HEK293 (cell line): Measurements from ENCODE around the gene TRPV5.

Experiments
- CTCF ChIA-PET: fragments of 350-600 bp; formaldehyde crosslinking; extraction: SDS; loops from one replicate; lab custom pipeline; 2021; ENCODE audit warnings: antibody characterized with exemption; lab: Yijun Ruan, JAX
- POLR2A ChIA-PET: fragments of 300-600 bp; formaldehyde crosslinking; extraction: SDS; loops from one replicate; lab custom pipeline; 2020; ENCODE audit warnings: antibody characterized with exemption, inconsistent platforms; lab: Yijun Ruan, JAX
- H3K27ac ChIP-seq: fragments of 200-500 bp; sonication (Bioruptor generic); 2 replicates; pipeline ENCODE4 v1.5.1; 2014; ENCODE audit warnings: low read depth, low read length, control low read depth, inconsistent platforms; ENCODE audit errors: extremely low read depth
- H3K36me3 ChIP-seq, 2 experiments: fragments of 200-500 bp in 1 of 2; sonication (Bioruptor generic) in 1 of 2; 1 replicate in 1 of 2; 2 replicates in 1 of 2; pipeline ENCODE4 v1.5.1; 2014 to 2017; ENCODE audit warnings: inconsistent platforms in 2 of 2, low read length in 2 of 2; ENCODE audit not compliant: control insufficient read depth in 2 of 2, insufficient read depth in 1 of 2
- H3K4me1 ChIP-seq: fragments of 200-500 bp; sonication (Bioruptor generic); 2 replicates; pipeline ENCODE4 v1.5.1; 2014; ENCODE audit warnings: mild to moderate bottlenecking, low read length, inconsistent platforms; ENCODE audit not compliant: control insufficient read depth, insufficient read depth
- H3K4me3 ChIP-seq: 2 replicates; pipeline ENCODE4 v1.5.1; 2011; ENCODE audit warnings: low read depth, mild to moderate bottlenecking, control low read depth, low read length, moderate library complexity
- H3K9me3 ChIP-seq: fragments of 200-500 bp; sonication (Bioruptor generic); 2 replicates; pipeline ENCODE4 v1.5.1; 2014; ENCODE audit warnings: low read depth, low read length, inconsistent platforms; ENCODE audit not compliant: control insufficient read depth, insufficient read depth
- BCL11A ChIP-seq: fragments of 450-650 bp; formaldehyde crosslinking; IDR thresholded peaks from 2 replicates; pipeline ENCODE4 v1.5.1; 2016; ENCODE audit warnings: low read depth, missing biosample characterization, missing genetic modification characterization
- TRIM28 ChIP-seq: IDR thresholded peaks from 2 replicates; pipeline ENCODE4 v1.6.1; 2011; ENCODE audit warnings: low read length, control low read depth, borderline replicate concordance
- ZBTB49 ChIP-seq: fragments of 450-650 bp; formaldehyde crosslinking; IDR thresholded peaks from 2 replicates; pipeline ENCODE4 v1.5.1; 2016; ENCODE audit warnings: missing biosample characterization, missing genetic modification characterization, low read depth
- ZFP69B ChIP-seq: fragments of 450-650 bp; formaldehyde crosslinking; IDR thresholded peaks from 2 replicates; pipeline ENCODE4 v1.5.1; 2016; ENCODE audit warnings: missing biosample characterization, missing genetic modification characterization
- ZNF114 ChIP-seq: fragments of 450-650 bp; formaldehyde crosslinking; IDR thresholded peaks from 2 replicates; pipeline ENCODE4 v1.5.0; 2017; ENCODE audit warnings: missing biosample characterization, missing genetic modification characterization
- ZNF121 ChIP-seq: fragments of 450-650 bp; formaldehyde crosslinking; IDR thresholded peaks from 2 replicates; pipeline ENCODE4 v1.5.1; 2016; ENCODE audit warnings: missing biosample characterization, missing genetic modification characterization
- ZNF132 ChIP-seq: fragments of 450-650 bp; formaldehyde crosslinking; IDR thresholded peaks from 2 replicates; pipeline ENCODE4 v1.5.1; 2017; ENCODE audit warnings: missing biosample characterization, missing genetic modification characterization, borderline replicate concordance
- ZNF148 ChIP-seq: fragments of 450-650 bp; formaldehyde crosslinking; IDR thresholded peaks from 2 replicates; pipeline ENCODE4 v1.5.0; 2017; ENCODE audit warnings: missing biosample characterization, missing genetic modification characterization, borderline replicate concordance
- ZNF19 ChIP-seq: fragments of 450-650 bp; formaldehyde crosslinking; IDR thresholded peaks from 2 replicates; pipeline ENCODE4; 2016; ENCODE audit warnings: missing biosample characterization, missing genetic modification characterization, low read depth
- ZNF239 ChIP-seq: fragments of 450-650 bp; formaldehyde crosslinking; IDR thresholded peaks from 2 replicates; pipeline ENCODE4 v1.5.1; 2016; ENCODE audit warnings: missing biosample characterization, missing genetic modification characterization
- ZNF391 ChIP-seq: fragments of 450-650 bp; formaldehyde crosslinking; IDR thresholded peaks from 2 replicates; pipeline ENCODE4 v1.5.1; 2016; ENCODE audit warnings: low read depth, missing biosample characterization, missing genetic modification characterization, borderline replicate concordance
- ZNF449 ChIP-seq: fragments of 450-650 bp; formaldehyde crosslinking; IDR thresholded peaks from 2 replicates; pipeline ENCODE4 v1.5.1; 2017; ENCODE audit warnings: missing biosample characterization, mild to moderate bottlenecking, missing genetic modification characterization, moderate library complexity
- ZNF518A ChIP-seq: fragments of 450-650 bp; formaldehyde crosslinking; conservative IDR thresholded peaks from 2 replicates; pipeline ENCODE4 v1.5.1; 2016; ENCODE audit warnings: low read depth, missing biosample characterization, missing genetic modification characterization
- ZNF610 ChIP-seq: fragments of 450-650 bp; formaldehyde crosslinking; IDR thresholded peaks from 2 replicates; pipeline ENCODE4 v1.5.1; 2016; ENCODE audit warnings: missing biosample characterization, missing genetic modification characterization, borderline replicate concordance
- ZNF626 ChIP-seq: fragments of 450-650 bp; sonication (Bioruptor Pico); formaldehyde crosslinking; IDR thresholded peaks from 2 replicates; pipeline ENCODE4 v1.5.1; 2018; ENCODE audit warnings: missing biosample characterization, missing genetic modification characterization, inconsistent platforms
- ZNF658 ChIP-seq: fragments of 450-650 bp; formaldehyde crosslinking; IDR thresholded peaks from 2 replicates; pipeline ENCODE4; 2016; ENCODE audit warnings: missing biosample characterization, missing genetic modification characterization
- ZNF837 ChIP-seq: fragments of 450-650 bp; formaldehyde crosslinking; IDR thresholded peaks from 2 replicates; pipeline ENCODE4 v1.5.1; 2016; ENCODE audit warnings: missing biosample characterization, missing genetic modification characterization

The TRPV5 gene

GRCh38 chr7:142874409-142874808, 59.1 kb downstream of the TRPV5 start (continued):
- no peak for TF ChIP-seq ZNF518A (tag by site-specific recombination)

- no peaks in the 10 kb centered on the region for H3K4me1 ChIP-seq
- no peak for TF ChIP-seq ZNF239 (tag by site-specific recombination)
- TF ChIP-seq ZNF837 (tag by site-specific recombination): no peak
- TF ChIP-seq ZNF449 (tag by site-specific recombination): no peak
- no peak for TF ChIP-seq ZNF518A (tag by site-specific recombination)
- TF ChIP-seq TRIM28: no peak
- no peak for TF ChIP-seq ZNF19 (tag by site-specific recombination)
- no peak for TF ChIP-seq ZBTB49
- no peak for TF ChIP-seq ZNF391 (tag by site-specific recombination)
- TF ChIP-seq ZNF610 (tag by site-specific recombination): no peak
- no peak for TF ChIP-seq ZNF114 (tag by site-specific recombination)
- TF ChIP-seq ZFP69B (tag by site-specific recombination): no peak
- TF ChIP-seq ZNF132 (tag by site-specific recombination): no peak
- TF ChIP-seq ZNF658 (tag by site-specific recombination): no peak
- TF ChIP-seq ZNF626 (tag by site-specific recombination): no peak
- no peak for TF ChIP-seq ZNF148 (tag by site-specific recombination)
- TF ChIP-seq BCL11A: no peak
- TF ChIP-seq ZNF121 (tag by site-specific recombination): no peak
- CTCF ChIA-PET: interaction anchor here (0.6 to 3.5 kb wide), 24 partner anchors 8 to 366 kb away, joined by 3 to 61 read pairs (median 5); partner anchors contain the start of genes EPHB6 and TRPV5
- H3K9me3 ChIP-seq: no peaks in the 10 kb centered on the region
- peaks cover 0 to 17% of the 10 kb centered on the region in 2 experiments; a peak in 1 of 3 replicates for H3K36me3 ChIP-seq
- POLR2A ChIA-PET: interaction anchor here (1.6 kb wide), 1 partner anchor 414 kb away, joined by 3 read pairs; the partner anchor contains the start of gene CASP2
- no peak overlapping the region for H3K4me3 ChIP-seq
- H3K27ac ChIP-seq: no peak overlapping the region
Measured at GRCh38 chr7:142873871-142874270, 59.7 kb downstream of the TRPV5 start.
